Colonic mucosa (tissue), 4 donors: ENCODE data around the gene NXPH1. TPM values are rescaled to one million over a fixed set of nuclear protein-coding genes. Genes with fewer than 3 reads are reported as not detected.
"Not testable (repeated sequence)": the region's sequence is repeated elsewhere in the genome, so short reads cannot be mapped to it uniquely, and the experiment has no call there.

Experiments
- DNase-seq: peaks from one replicate; pipeline ENCODE4 v3.0.0-alpha.2; 2020
- H3K27ac ChIP-seq: fragments of 200-600 bp; one replicate; pipeline ENCODE4 v1.8.0; 2021
- H3K27me3 ChIP-seq: fragments of 200-600 bp; one replicate; pipeline ENCODE4 v1.8.0; 2021
- H3K36me3 ChIP-seq: fragments of 200-600 bp; one replicate; pipeline ENCODE4 v1.8.0; 2021
- H3K4me1 ChIP-seq: fragments of 200-600 bp; one replicate; pipeline ENCODE4 v1.8.0; 2021; ENCODE audit warnings: mild to moderate bottlenecking
- H3K4me3 ChIP-seq: fragments of 200-600 bp; one replicate; pipeline ENCODE4 v1.8.0; 2021
- H3K9ac ChIP-seq, 2 donors: one replicate each; pipeline ENCODE4 v1.7.0; 2013; ENCODE audit warnings: control low read depth in 2 of 2, low read depth in 2 of 2, low read length in 2 of 2
- H3K9me3 ChIP-seq: fragments of 200-600 bp; one replicate; pipeline ENCODE4 v1.8.0; 2021
- CTCF ChIP-seq: fragments of 200-600 bp; IDR thresholded peaks from one replicate; pipeline ENCODE4 v1.8.0; 2022; ENCODE audit warnings: antibody characterized with exemption, mild to moderate bottlenecking
- intact Hi-C: fragments of 100-400 bp; cut with DNase I; formaldehyde crosslinking; loops from one replicate; pipeline ENCODE4 v1.14.1; 2022
- total RNA-seq, 2 donors: library from RNA; stranded (reverse); fragmentation: NEBNext Ultra II Directional in 1 of 2; extraction: Animal tissue kit (Norgen Biotek cat#: 25700) in 1 of 2; gene quantifications; one replicate each; pipeline ENCODE4 v1.2.1, GENCODE V29; 2021
- donor health status: healthy.
- donor health status: DM: no; HTN: no; CAD: no.
- donor health status: DM: no; HTN: no; CAD: no.

NXPH1 gene
- total RNA-seq, 2 donors from 2014 or later, result 0.30 TPM; not detected in 1

- Histone ChIP-seq H3K27me3 (no peaks in the 10 kb centered on the region), H3K27ac (no peak overlapping the region), H3K9ac (no peak overlapping the region), H3K9me3 (no peaks in the 10 kb centered on the region), H3K4me3 (no peak overlapping the region), H3K4me1 (no peaks in the 10 kb centered on the region), H3K36me3 (no peaks in the 10 kb centered on the region)
- intact Hi-C loops, result no loop called here
- no peak for DNase-seq
- TF ChIP-seq CTCF, result no peak
Measured at GRCh38 chr7:8719102-8719501, 285.7 kb downstream of the NXPH1 start.

GRCh38 chr7:8724080-8724718 is 290.8 kb downstream of the NXPH1 start:
- Histone ChIP-seq H3K9ac (no peak overlapping the region), H3K4me1 (no peaks in the 10 kb centered on the region), H3K27me3 (no peaks in the 10 kb centered on the region), H3K4me3 (no peak overlapping the region), H3K36me3 (no peaks in the 10 kb centered on the region), H3K27ac (no peak overlapping the region), H3K9me3 (no peaks in the 10 kb centered on the region)
- peak; percentile 42 for DNase-seq
- intact Hi-C loops, result loop anchor here (5.0 kb wide), 1 partner anchor 287 kb away; no protein-coding TSS in a partner anchor
- TF ChIP-seq CTCF, result peak; percentile 39

GRCh38 chr7:8731756-8732155 is 298.3 kb downstream of the NXPH1 start:
- H3K36me3 ChIP-seq, H3K9me3 ChIP-seq, H3K4me1 ChIP-seq, H3K9ac ChIP-seq, intact Hi-C loops, H3K27ac ChIP-seq, DNase-seq, H3K4me3 ChIP-seq, H3K27me3 ChIP-seq: not testable (repeated sequence)

GRCh38 chr7:8739837-8740236 is 306.4 kb downstream of the NXPH1 start:
- DNase-seq, result no peak
- no peak overlapping the region for H3K27ac ChIP-seq
- no peak overlapping the region for H3K9ac ChIP-seq
- no peaks in the 10 kb centered on the region for H3K27me3 ChIP-seq
- intact Hi-C loops, result no loop called here
- TF ChIP-seq CTCF, result no peak
- no peaks in the 10 kb centered on the region for H3K4me1 ChIP-seq
- no peak overlapping the region for H3K4me3 ChIP-seq
- H3K36me3 ChIP-seq, result no peaks in the 10 kb centered on the region
- no peaks in the 10 kb centered on the region for H3K9me3 ChIP-seq

GRCh38 chr7:8742837-8743236 is 309.4 kb downstream of the NXPH1 start:
- H3K4me3 ChIP-seq, result no peak overlapping the region
- DNase-seq, result no peak
- no peaks in the 10 kb centered on the region for H3K9me3 ChIP-seq
- H3K9ac ChIP-seq, result no peak overlapping the region
- H3K27ac ChIP-seq, result no peak overlapping the region
- no peaks in the 10 kb centered on the region for H3K4me1 ChIP-seq
- TF ChIP-seq CTCF, result no peak
- H3K27me3 ChIP-seq, result no peaks in the 10 kb centered on the region
- intact Hi-C loops, result no loop called here
- H3K36me3 ChIP-seq, result no peaks in the 10 kb centered on the region

GRCh38 chr7:8747338-8747737 is 313.9 kb downstream of the NXPH1 start:
- no peak overlapping the region for H3K9ac ChIP-seq
- no peaks in the 10 kb centered on the region for H3K9me3 ChIP-seq
- no peak for TF ChIP-seq CTCF
- H3K4me1 ChIP-seq, result no peaks in the 10 kb centered on the region
- intact Hi-C loops, result no loop called here
- no peak for DNase-seq
- no peak overlapping the region for H3K4me3 ChIP-seq
- H3K36me3 ChIP-seq, result no peaks in the 10 kb centered on the region
- no peaks in the 10 kb centered on the region for H3K27me3 ChIP-seq
- no peak overlapping the region for H3K27ac ChIP-seq
